GM12872 (cell line): Measurements from ENCODE around the gene ITPR1.

Experiments used
- CTCF ChIP-seq: IDR thresholded peaks from 3 replicates; pipeline ENCODE4 v1.5.1; 2011; ENCODE audit warnings: low read depth, mild to moderate bottlenecking, low read length, moderate library complexity; ENCODE audit not compliant: insufficient read depth

ITPR1 gene

DNA sequence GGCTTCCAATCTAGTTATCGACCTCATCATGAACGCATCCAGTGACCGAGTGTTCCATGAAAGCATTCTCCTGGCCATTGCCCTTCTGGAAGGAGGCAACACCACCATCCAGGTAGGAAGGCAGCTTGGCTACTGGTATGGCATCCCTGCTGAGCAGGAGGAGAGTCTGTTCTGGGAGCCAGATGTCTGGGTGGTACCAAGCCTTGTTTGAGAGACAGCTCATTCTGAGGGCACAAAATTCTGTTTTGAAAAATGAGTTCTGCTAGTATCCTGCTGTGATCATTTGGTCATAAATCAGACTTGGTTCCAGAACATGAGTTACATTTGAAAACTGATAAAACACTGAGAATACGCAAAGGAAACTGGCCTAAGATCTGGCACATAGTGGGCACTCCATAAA, 242.1 kb downstream of the ITPR1 start:
- no peak for TF ChIP-seq CTCF

DNA sequence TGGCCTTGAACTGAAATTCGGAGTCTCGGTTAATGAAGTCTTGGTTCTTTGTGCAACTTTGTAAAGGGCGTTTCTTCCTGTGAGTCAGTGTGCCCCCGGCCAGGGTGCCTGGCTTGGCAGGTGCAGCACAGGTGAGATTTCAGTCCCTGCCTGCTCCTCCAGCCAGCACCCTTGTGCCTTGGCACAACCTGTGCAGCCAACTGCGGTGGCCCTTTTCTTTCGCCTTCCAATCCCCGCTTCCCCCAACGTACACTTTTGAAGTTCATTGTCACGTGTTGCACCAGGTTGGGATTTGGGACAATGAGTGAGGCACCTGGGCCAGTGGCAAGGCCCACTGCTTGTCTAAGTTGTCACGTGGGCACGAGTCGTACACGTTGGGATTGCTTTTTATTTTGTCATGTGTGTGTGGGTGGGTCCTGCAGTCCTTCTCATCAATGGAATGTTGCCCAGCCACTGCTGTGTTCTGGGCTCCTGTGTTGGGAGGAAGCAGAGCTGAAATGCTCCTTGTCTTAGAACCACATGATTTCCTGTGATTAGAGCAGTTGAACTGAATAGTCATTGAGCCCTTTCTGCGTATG, 243.2 kb downstream of the ITPR1 start:
- TF ChIP-seq CTCF, result no peak

GRCh38 chr3:4738737-4739274, 245.7 kb downstream of the ITPR1 start:
- no peak for TF ChIP-seq CTCF

GRCh38 chr3:4739289-4740236, 246.4 kb downstream of the ITPR1 start:
- no peak for TF ChIP-seq CTCF

- no peak for TF ChIP-seq CTCF
Measured at GRCh38 chr3:4740397-4741105, 247.4 kb downstream of the ITPR1 start.

- no peak for TF ChIP-seq CTCF
Measured at GRCh38 chr3:4741106-4741403, 247.9 kb downstream of the ITPR1 start.
